OCI-LY7 (cell line): ENCODE data around the gene NAV2. TPM values are rescaled to one million over a fixed set of nuclear protein-coding genes. Genes with fewer than 3 reads are reported as not detected.

Experiments
- BruUV-seq: library from RNA; stranded (reverse); fragments of 400-500 nt; replicated peaks from 2 replicates; lab custom pipeline; 2021; lab: Mats Ljungman, UMichigan
- CTCF ChIA-PET: fragments of 300-600 bp; sonication (Branson Sonifier 250); formaldehyde crosslinking; loops from one replicate; lab custom pipeline; 2022; ENCODE audit warnings: antibody characterized with exemption; ENCODE audit not compliant: unreplicated experiment; lab: Charles Lee
- POLR2A ChIA-PET: fragments of 300-600 bp; sonication (Branson Sonifier 250); formaldehyde crosslinking; loops from one replicate; lab custom pipeline; 2022; ENCODE audit warnings: antibody characterized with exemption; lab: Charles Lee
- DNase-seq: peaks from one replicate; pipeline ENCODE4 v3.0.0-alpha.2; 2015; ENCODE audit warnings: low spot score
- H2AFZ ChIP-seq: fragments of 200-600 bp; sonication (generic), shearing (Covaris generic); 2 replicates; pipeline ENCODE4 v1.6.1; 2014; ENCODE audit warnings: mild to moderate bottlenecking, antibody characterized with exemption, low read length, moderate library complexity
- H3K27ac ChIP-seq: fragments of 200-600 bp; sonication (generic); 2 replicates; pipeline ENCODE4 v1.5.1; 2014; ENCODE audit warnings: mixed run types, low read depth, mild to moderate bottlenecking, moderate library complexity, low read length, inconsistent platforms; ENCODE audit not compliant: poor library complexity, severe bottlenecking
- H3K36me3 ChIP-seq: fragments of 200-600 bp; sonication (generic); 2 replicates; pipeline ENCODE4 v1.6.1; 2014; ENCODE audit warnings: mild to moderate bottlenecking, antibody characterized with exemption, low read length, moderate library complexity, mixed read lengths; ENCODE audit not compliant: insufficient read depth
- H3K4me1 ChIP-seq: fragments of 200-600 bp; sonication (generic); 2 replicates; pipeline ENCODE4 v1.5.1; 2014; ENCODE audit warnings: mild to moderate bottlenecking, low read length; ENCODE audit not compliant: insufficient read depth, poor library complexity, severe bottlenecking
- H3K4me2 ChIP-seq: fragments of 200-600 bp; sonication (generic); 2 replicates; pipeline ENCODE4 v1.6.1; 2014; ENCODE audit warnings: mild to moderate bottlenecking, low read length
- H3K4me3 ChIP-seq: fragments of 200-600 bp; sonication (generic); 2 replicates; pipeline ENCODE4 v1.5.1; 2014; ENCODE audit warnings: mild to moderate bottlenecking, low read depth, low read length; ENCODE audit not compliant: poor library complexity, severe bottlenecking
- H3K79me2 ChIP-seq: fragments of 200-600 bp; sonication (generic); 2 replicates; pipeline ENCODE4 v1.6.1; 2016; ENCODE audit warnings: low read depth, mild to moderate bottlenecking, low read length, moderate library complexity, mixed read lengths; ENCODE audit not compliant: insufficient read depth
- H3K9me2 ChIP-seq: fragments of 200-600 bp; sonication (generic); 2 replicates; pipeline ENCODE4 v1.6.1; 2016; ENCODE audit warnings: mild to moderate bottlenecking, low read length, mixed read lengths; ENCODE audit not compliant: insufficient read depth
- H3K9me3 ChIP-seq: fragments of 200-600 bp; sonication (generic); 2 replicates; pipeline ENCODE4 v1.6.1; 2014; ENCODE audit warnings: mild to moderate bottlenecking, mixed run types, low read length, mixed read lengths
- H4K20me1 ChIP-seq: fragments of 200-600 bp; sonication (generic); 2 replicates; pipeline ENCODE4 v1.6.1; 2014; ENCODE audit warnings: mild to moderate bottlenecking, antibody characterized with exemption, low read length, moderate library complexity, mixed read lengths; ENCODE audit not compliant: insufficient read depth
- CTCF ChIP-seq: fragments of 200-600 bp; sonication (generic); conservative IDR thresholded peaks from 2 replicates; pipeline ENCODE4 v1.5.1; 2014; ENCODE audit warnings: mild to moderate bottlenecking, antibody characterized with exemption, low read length, moderate library complexity, mixed read lengths
- EZH2phosphoT487 ChIP-seq: fragments of 200-600 bp; sonication (generic); IDR thresholded peaks from 2 replicates; pipeline ENCODE4 v1.6.1; 2018; ENCODE audit warnings: low read depth, borderline replicate concordance, mild to moderate bottlenecking, mixed run types, antibody characterized with exemption, low read length, moderate library complexity, mixed read lengths
- intact Hi-C: fragments of 100-400 bp; cut with micrococcal nuclease; formaldehyde crosslinking; loops from one replicate; pipeline ENCODE4 v1.10.0; 2022; ENCODE audit not compliant: unreplicated experiment
- total RNA-seq, 2 experiments: library from RNA; depleted of rRNA in 1 of 2; stranded (reverse); fragments of >200 nt in 1 of 2; shearing (Covaris generic) in 1 of 2; gene quantifications; 2 replicates each; pipeline ENCODE4 v1.2.3, GENCODE V29; 2014 to 2022

Gene NAV2
- total RNA-seq, 2 experiments from 2014 or later: 0.06 to 0.68 TPM

GRCh38 chr11:20024172-20024935 is 311.7 kb downstream of the NAV2 start:
- intact Hi-C loops: no loop called here
- Histone ChIP-seq H4K20me1 (no peaks in the 10 kb centered on the region), H3K79me2 (no peaks in the 10 kb centered on the region)

GRCh38 chr11:20025332-20025840 is 312.7 kb downstream of the NAV2 start:
- ChIA-PET CTCF (no interaction called here), POLR2A (interaction anchor here (0.6 kb wide), 1 partner anchor 534 kb away, joined by 3 read pairs; no protein-coding TSS in a partner anchor)
- no peaks in the 10 kb centered on the region for H3K79me2 ChIP-seq
- no peak overlapping the region for H3K4me3 ChIP-seq
- no peaks in the 10 kb centered on the region for H3K36me3 ChIP-seq
- TF ChIP-seq CTCF: no peak
- H4K20me1 ChIP-seq: no peaks in the 10 kb centered on the region
- no peak for DNase-seq
- intact Hi-C loops: no loop called here
- no peaks in the 10 kb centered on the region for H3K9me2 ChIP-seq
- H3K27ac ChIP-seq: no peak overlapping the region
- no peaks in the 10 kb centered on the region for H3K9me3 ChIP-seq
- H3K4me1 ChIP-seq: no peaks in the 10 kb centered on the region
- no peak overlapping the region for H3K4me2 ChIP-seq
- no TSS peak for BruUV-seq
- H2AFZ ChIP-seq: no peak overlapping the region

More at GRCh38 chr11:20024172-20024935, 311.7 kb downstream of the NAV2 start:
- ChIA-PET POLR2A (interaction anchor here (1.0 kb wide), 1 partner anchor 45 kb away, joined by 3 read pairs; no protein-coding TSS in a partner anchor), CTCF (interaction anchor here (0.6 kb wide), 1 partner anchor 83 kb away, joined by 5 read pairs; no protein-coding TSS in a partner anchor)
- BruUV-seq: no TSS peak
- TF ChIP-seq CTCF: no peak
- TF ChIP-seq EZH2phosphoT487: no peak
- Histone ChIP-seq H3K4me1 (no peaks in the 10 kb centered on the region), H3K4me3 (no peak overlapping the region), H3K27ac (no peak overlapping the region), H2AFZ (no peak overlapping the region), H3K4me2 (no peak overlapping the region), H3K9me2 (no peaks in the 10 kb centered on the region), H3K36me3 (no peaks in the 10 kb centered on the region), H3K9me3 (no peaks in the 10 kb centered on the region)
- no peak for DNase-seq
